C4-2B (cell line): Measurements from ENCODE around the gene SH3RF3.

Experiments
- CTCF ChIP-seq: fragments of 450-650 bp; conservative IDR thresholded peaks from 2 replicates; pipeline ENCODE4 v1.5.1; 2017; ENCODE audit warnings: mild to moderate bottlenecking
- ZFX ChIP-seq: fragments of 450-650 bp; IDR thresholded peaks from 2 replicates; pipeline ENCODE4 v1.6.1; 2017

GRCh38 chr2:109425411-109425810 lies 296.4 kb downstream of the SH3RF3 start:
- TF ChIP-seq CTCF: no peak
- no peak for TF ChIP-seq ZFX
